HG03558 (cell line): ENCODE measurements around the gene BBS2.
"Not testable (repeated sequence)": the region's sequence is repeated elsewhere in the genome, so short reads cannot be mapped to it uniquely, and the experiment has no call there.

Source experiments
- ATAC-seq: cut with Tn5 transposase; IDR thresholded peaks from one replicate; pipeline ENCODE4 v1.9.1; 2021; ENCODE audit warnings: moderate number of reproducible peaks; ENCODE audit not compliant: unreplicated experiment; ENCODE audit errors: extremely low read depth

The BBS2 gene

DNA sequence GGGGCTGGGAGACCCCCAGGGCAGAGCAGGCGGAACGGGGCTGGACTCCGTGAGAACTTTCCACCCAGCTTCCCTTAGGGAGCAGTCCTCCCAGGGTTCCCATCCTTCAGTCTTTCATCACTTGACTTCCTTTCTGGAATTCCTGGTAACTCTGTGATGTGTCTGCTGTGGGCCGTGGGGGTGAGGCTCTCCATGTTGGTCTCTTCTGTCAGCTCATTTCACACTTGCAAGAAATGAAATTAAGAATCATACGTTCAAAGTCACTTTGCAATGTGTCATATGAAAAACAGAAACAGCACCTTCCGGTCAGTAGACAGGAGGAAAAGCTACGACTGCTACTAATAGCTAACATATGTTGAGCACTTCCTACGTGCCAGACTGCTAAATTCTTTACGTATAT, 5.4 kb upstream of the BBS2 start:
- ATAC-seq, result no peak

DNA sequence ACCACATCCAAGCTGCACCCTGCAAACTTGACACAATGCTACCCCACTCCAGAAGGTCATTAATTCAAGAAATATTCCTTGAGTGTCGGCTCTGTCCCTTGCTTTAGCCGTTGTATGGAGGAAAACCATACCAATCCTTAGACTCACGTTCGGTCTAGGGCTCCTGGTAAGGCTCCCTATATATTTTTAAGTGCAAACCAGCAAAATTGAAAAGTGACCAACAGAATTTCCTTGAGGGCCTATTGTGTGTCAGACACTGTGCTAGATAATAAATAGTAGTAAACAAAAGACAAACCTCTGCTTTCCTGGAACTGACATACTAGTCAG, 390 bp upstream of the BBS2 start:
- no peak for ATAC-seq

DNA sequence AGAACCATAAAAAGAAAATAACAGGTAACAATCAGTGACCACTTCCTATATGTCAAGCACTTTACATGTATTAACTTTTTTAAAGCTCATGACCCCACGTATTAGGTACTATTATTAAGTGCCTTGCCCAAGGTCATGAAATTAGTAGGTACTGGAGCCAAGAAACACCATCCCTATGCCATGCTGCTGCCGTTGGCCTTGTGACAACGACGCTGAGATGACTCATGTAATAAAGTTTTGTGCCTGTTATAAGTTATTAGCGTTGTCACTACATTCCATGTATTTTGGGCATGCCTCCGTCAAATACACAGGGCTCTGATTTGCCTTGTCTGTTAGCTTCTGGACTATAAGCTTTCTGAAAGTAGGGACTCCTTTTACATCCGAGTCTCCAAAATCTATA, 1.4 kb downstream of the BBS2 start:
- no peak for ATAC-seq

DNA sequence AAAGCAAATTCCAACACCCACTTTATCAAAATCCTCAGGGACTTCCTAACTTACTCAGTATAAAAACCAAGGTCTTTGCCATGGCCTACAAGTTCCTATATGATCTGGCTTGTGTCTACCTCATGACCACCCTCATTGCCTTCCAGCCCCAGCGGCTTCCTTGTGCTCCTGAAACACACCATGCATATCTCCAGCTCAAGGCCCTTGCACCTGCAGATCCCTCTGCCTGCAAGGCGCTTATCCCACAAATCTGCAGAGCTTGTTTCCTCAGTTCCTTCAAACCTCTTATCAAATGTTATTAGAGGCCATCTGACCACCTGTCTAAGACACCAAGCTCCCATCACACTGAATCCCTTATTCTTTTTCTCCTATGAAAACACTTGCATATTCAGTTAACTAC, 2.6 kb downstream of the BBS2 start:
- no peak for ATAC-seq

DNA sequence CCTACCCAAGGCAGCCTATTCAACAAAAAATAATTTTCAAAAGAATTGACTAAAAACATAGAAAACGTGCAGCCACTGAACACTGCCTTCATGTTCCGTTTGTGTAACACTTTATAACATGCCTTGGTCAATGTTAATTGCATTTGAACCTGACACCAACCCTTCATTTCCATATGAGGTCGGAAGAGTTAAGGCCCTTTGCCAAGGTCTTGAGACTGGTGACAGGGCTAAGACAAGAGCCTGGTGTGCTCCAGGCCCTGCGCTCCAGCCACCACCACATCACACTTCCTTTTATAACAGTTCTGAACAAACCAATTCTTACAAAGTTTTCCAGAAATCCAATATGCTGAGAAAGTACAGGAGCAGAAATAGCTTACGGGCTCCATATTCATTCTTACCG, 4.2 kb downstream of the BBS2 start:
- ATAC-seq, result no peak

DNA sequence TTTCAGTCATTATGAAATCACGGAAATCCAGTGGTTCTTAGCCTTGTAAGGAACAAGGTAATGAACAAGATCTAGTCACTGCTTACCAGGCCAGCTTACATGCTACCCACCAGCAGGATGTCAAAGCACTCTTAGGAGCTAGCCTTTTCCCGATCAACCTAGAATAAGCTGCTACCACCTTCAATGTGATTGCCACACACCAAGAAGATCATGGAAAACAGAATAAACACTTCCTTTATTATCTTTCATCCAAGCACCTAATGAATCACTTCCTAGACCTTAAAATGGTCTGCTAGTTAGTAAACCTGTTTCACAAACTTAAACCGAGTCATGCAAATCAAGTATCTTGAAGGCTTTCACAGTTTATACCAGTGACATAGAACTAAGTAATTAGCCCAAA, 5.0 kb downstream of the BBS2 start:
- no peak for ATAC-seq

DNA sequence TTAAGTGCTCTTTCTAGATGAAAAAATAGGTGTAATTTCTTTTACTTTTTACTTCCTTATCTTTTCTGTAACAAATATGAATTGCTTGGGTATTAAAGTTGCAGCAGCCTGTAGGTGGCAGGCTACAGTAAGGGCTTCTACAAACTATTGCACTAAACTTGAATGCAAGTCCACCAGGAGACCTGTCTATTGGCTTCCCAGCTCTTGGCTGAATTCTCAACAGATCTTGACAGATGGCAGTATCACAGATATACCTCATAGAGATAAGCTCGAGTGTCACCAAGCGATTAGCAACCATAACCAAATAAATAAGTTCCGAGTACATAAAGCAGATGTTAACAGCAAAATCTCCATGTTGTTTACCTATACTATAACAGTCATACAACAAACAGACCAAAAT, 5.9 kb downstream of the BBS2 start:
- no peak for ATAC-seq

DNA sequence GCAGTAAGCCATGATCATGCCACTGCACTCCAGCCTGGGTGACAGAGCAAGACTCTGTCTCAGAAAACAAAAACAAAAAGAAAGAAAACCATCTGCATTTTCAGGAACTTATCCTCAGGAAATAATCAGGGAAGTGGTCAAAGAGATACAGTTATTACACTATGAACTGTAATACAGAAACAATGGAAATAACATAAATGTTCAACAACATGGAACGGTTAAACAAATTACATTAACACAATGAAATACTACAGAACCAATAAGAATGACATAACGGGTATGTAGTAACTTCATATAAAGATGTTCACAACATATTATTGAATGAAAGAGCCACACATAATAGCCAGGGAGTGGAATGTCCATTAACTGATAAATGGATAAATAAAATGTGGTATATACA, 6.7 kb downstream of the BBS2 start:
- ATAC-seq, result no peak

DNA sequence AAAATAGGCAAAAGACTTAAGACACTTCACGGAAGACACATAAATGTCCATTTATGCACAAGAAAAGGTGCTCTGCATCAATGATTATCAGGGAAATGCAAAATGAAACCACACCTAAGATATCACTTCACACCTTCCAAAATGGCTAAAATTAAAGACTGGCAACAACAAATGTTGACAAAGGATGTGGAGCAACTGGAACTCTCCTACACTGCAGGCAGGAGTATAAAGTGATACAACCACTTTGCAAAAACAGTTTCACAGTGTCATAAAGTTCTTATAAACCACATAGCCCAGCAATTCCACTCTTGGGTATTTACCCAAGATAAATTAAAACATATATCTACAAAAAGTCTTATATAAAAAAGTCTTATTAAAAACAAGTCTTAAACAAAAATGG, 7.8 kb downstream of the BBS2 start:
- no peak for ATAC-seq

DNA sequence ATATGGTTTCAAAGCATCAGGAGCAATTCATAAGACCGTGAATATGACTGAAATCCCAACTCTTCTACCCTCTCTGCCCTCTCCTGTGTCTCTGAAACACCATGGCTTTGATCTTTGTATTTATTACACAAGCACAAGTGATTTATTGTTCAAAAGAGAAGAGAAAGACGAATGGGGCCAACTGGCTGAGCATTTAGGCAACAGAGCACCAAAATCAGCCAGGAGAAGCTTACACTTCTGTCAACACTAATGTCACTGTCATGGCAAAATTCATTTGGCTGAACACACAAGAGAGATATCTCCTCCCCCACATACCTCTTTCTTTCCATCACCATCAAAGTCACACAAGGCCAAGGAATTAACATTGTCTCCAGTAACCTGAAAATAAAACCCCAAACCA, 9.3 kb downstream of the BBS2 start:
- ATAC-seq, result no peak

DNA sequence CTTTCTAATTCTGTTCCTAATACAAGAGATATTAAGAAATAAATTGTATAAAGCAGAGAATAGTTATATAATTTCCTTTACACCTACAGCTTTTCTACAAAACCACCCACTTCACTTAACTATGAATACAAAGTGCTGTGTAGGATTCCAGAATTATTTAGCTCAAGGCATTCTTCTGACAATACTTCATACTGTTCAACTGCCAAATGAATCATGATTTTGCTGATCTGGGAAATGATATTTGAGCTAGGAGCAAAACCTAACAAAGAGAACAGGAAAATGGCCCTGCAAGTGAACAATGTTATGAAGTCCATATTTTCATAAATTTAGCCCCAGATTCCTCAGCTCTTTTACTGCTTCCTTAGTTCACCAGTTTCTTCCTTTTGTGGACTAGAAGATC, 12.9 kb downstream of the BBS2 start:
- no peak for ATAC-seq

DNA sequence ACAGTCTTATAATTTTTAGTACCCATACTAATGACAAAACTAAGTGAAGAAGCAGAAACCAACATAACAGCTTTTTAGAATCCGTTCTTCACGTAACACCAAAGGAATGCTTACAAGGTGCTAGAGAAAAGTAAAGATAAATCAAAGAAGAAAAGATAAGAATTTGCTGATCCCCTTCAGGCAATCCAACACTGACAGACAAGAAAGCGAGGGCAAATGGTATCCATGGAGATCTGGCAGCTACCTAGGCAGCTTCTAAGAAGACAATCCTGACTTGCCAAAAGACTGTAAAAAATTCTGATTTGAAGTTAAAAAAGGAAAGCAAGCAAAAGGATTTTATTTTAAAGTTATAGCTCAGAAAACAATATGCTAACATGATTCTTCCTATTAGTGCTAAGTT, 14.6 kb downstream of the BBS2 start:
- no peak for ATAC-seq

DNA sequence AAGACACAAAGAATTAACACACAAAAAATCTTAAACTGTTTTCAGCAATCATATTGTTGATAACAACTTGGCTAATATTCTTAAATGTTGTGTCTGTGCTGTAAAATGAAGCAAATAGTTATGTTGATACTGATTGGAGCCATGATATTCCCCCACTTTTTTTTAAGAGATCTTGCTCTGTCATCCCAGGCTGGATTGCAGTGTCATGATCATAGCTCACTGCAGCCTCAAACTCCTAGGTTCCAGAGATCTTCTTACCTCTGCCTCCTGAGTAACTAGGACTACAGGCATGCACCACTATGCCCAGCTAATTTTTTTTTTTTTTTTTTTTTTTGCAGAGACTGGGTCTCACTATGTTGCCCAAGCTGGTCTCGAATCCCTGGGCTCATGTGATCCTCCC, 26.0 kb downstream of the BBS2 start:
- ATAC-seq, result no peak

DNA sequence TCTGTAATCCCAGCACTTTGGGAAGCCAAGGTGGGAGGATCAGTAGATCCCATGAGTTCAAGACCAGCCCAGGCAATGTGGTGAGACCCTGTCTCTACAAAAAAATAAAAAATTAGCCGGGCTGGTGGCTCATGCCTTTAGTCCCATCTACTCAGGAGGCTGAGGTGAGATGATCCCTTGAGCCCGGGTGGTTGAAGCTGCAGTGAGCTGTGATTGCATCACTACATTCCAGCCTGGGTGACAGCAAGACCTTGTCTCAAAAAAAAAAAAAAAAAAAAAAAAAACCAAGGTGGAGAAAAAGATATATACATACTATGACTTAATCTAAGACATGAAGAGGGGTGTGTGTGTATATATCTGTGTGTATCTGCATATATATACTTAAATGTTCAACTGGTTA, 26.7 kb downstream of the BBS2 start:
- ATAC-seq, result no peak

DNA sequence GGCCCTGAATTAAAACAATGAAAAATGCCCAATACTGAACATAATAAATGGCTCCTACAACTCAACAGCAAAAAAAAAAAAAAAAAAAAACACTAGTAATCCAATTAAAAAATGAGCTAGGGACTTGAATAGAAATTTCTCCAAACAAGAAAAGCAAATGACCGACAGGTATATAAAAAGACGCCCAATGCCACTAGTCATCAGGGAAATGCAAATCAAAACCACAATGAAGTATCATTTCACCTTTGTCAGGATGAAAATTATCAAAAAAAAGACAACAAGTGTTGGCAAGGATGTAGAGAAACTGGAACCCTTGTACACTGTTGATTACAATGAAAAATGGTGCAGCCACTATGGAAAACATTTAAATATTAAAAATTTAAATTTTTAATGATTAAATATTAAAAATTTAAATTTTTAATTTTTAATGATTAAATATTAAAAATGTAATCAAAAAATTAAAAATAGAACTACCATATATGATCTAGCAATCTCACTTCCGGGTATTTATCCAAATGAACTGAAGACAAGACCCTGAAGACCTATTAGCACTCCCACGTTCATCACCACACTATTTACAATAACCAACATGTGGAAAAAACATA, 28.1 kb downstream of the BBS2 start:
- no peak for ATAC-seq

DNA sequence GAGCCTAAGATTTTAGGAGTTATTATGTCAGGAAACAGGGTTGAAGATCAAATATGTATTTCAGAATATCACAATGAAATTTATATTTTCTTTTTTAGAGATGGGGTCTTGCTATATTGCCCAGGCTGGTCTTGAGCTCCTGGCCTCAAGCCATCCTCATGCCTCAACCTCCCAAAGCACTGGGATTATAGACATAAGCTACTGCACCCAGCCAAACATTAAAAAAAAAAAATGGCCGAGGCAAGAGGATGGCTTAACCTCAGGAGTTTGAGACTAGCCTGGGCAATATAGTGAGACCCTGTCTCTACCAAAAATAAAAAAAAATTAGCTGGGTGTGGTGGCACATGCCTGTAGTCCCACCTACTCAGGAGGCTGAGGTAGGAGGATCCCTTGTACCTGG, 31.0 kb downstream of the BBS2 start:
- ATAC-seq, result not testable (repeated sequence)

DNA sequence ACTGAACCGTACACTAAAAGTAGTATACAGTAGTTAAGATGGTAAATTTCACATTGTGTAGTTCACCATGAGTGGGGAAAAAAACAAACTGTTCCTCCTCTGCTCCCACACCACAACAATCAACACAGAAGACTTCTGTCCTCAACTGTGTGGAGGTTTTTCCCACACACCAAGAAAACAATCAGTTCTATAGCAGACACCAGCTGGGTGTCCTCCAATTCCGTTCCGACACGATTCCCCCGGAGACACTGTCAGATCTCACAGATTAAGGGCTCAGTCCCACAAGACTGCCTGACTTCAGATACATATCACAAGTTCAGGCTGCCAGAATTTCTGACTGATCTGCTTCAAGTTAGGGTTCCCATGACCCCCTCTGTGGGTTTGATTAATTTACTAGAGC, 31.8 kb downstream of the BBS2 start:
- ATAC-seq, result no peak

DNA sequence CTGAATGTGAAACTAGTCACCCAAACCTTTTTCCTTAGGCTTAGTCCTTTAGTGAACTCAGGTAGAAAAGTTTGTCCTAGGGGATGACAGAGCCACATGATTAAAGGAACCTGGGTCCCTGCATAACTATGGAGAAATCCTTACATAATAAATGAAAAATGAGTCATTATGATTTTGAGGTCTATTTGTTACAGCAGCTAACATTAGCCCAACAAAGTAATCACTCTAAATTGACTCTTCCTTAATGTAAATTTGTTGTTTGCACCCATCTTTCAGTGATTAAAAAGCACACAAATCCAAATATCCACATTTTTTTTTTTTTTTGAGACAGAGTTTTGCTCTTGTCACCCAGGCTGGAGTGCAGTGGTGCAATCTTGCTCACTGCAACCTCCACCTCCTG, 36.4 kb downstream of the BBS2 start:
- ATAC-seq, result no peak

DNA sequence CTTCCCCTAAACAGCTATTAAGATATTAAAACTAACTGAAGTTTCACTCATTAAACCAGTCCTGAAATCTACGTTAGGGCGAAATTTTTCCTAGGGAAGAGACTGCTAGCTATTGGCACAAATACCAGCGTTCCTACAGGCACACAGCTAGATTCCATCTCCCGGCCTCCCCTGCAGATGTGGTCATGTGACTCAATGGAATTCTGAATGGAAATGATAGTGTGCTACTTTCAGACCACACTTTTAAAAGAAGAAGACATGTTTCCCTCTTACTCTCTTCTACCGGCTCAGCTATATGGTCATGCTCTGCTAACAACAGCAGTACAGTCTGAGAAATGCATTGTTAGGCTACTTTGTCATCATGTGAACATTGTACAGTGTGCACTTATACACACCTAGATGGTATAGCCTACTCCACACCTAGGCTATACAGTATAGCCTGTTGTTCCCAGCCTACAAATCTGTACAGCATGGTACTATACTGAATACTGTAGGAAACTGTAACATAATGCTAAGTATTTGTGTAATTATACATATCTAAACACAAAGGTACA, 37.1 kb downstream of the BBS2 start:
- ATAC-seq, result no peak

DNA sequence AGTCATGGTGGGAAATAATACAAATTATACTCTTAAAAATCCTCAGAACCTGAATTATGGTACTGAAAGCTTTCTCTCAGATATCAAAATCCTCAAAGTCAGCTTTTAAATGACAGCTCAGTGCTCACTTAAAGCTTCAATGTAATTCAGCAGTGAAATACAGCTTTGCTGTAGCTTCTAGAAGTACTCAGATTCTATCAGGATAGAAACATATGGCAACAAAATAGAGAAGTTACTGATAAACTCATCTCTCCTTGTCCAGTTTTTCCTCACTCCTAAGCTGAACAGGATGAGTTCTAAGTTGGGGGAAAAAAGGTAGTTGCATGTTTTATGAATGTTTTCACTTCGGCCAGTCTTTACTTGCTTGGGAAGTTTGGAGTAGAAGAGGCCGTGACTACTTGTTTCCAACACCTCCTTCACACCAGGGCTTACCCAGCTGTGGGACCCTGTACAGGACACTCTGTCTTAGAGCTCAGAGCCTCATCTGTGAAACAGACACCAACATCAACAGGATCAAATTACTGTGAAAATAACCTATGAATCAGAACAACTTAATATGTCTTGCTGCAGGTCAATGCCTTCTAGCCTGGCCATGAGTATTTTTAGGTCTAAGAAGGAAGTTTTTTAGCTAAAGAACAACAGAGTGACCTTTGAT, 38.2 kb downstream of the BBS2 start:
- no peak for ATAC-seq

DNA sequence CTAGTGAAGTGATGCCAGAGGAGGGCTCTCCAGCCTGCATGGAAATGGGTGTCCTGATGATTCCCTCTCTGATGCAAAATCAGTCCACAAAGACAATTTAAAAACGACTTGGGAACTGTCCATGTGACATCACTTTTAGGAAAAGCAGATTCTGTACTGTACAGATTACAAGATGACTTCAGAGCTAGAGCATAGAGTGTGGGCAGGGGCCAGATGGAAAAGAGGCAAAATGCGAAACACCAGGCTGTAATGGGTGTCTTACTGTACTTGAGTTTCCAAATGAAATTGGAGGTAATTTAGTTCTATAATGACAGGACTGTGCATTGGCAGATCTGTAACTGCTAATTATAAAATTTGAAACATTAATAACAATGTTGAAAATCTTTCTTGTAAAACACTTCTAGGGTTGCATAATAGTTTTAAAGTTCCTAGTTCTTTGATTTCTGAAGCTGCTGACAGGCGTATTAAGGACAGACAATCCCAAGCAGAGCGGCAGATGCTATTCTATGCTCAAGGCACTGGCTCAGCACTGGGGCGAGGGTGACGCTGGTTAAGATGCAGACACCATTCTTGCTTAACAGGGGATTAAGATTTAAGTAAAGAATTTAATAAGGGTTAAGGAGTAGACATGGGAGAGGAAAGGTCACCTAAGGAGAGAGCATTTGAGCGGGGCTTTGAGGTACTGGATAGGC, 38.9 kb downstream of the BBS2 start:
- no peak for ATAC-seq

DNA sequence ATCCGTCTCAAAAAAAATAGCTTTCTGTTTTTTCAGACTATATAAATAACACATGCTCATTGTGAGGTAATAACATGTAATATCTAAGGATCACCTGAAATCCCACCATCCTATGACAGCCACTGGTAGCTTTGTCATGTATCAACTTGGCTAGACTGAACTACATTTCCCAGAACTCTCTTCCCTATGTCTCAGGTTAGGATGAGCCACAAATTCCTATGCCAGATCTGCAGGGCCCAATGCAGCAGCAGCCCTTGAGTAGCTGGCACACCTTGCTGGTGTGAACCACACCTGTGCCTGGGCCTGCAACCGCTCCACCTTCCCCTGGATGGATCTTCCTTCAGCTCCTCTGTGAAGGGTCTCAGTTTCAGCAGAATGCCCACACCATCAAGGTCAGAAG, 40.4 kb downstream of the BBS2 start:
- ATAC-seq, result no peak
